Bronchial smooth muscle cell (primary cell): ENCODE results near the gene SECTM1. TPM values are rescaled to one million over a fixed set of nuclear protein-coding genes. Genes with fewer than 3 reads are reported as not detected.

Experiments used
- total RNA-seq: library from RNA; depleted of rRNA; stranded (reverse); fragments of >200 nt; gene quantifications from 2 replicates; pipeline ENCODE4 v1.2.1, GENCODE V29; 2014

Gene SECTM1
- 20.2 and 38.8 TPM in 2 replicates for total RNA-seq

GRCh38 chr17:82333279-82334171 is at the start of gene SECTM1:
SECTM1 (minus strand) TSS chr17:82333766; CDS start chr17:82327240, 6,526 bp downstream.

GRCh38 chr17:82371333-82372248 is 38.0 kb upstream of the SECTM1 start, which contains the start of gene UTS2R:
UTS2R (plus strand) TSS chr17:82371765; CDS start chr17:82374325, 2,560 bp downstream.

GRCh38 chr17:82358465-82359350 is 25.1 kb upstream of the SECTM1 start, which contains the start of gene TEX19:
TEX19 (plus strand) TSS chr17:82359247; CDS start chr17:82362151, 2,904 bp downstream.

GRCh38 chr17:82317394-82318168 is 16.0 kb downstream of the SECTM1 start, which contains the start of gene CD7:
CD7 (minus strand) TSS chr17:82317608; CDS start chr17:82317495, 113 bp downstream.

GRCh38 chr17:82273327-82274133 is 60.0 kb downstream of the SECTM1 start, which contains the start of gene CSNK1D:
CSNK1D (minus strand) TSS chr17:82273700; CDS start chr17:82273381, 319 bp downstream.

Other genes with a start within 250 kb of the SECTM1 start
- gene FASN, start 235.5 kb downstream of the SECTM1 start, total RNA-seq = 63.3 and 80.4 TPM in 2 replicates
- 11.8 and 12.5 TPM in 2 replicates for gene CCDC57, start 120.9 kb downstream of the SECTM1 start, total RNA-seq
- gene SLC16A3, start 104.7 kb downstream of the SECTM1 start, total RNA-seq = 54.5 and 74.1 TPM in 2 replicates
- 46.2 and 64.2 TPM in 2 replicates for gene CSNK1D, start 60.1 kb downstream of the SECTM1 start, total RNA-seq
- 0.43 TPM in 1 of 2 replicates, not detected in the other for gene CD7, start 16.2 kb downstream of the SECTM1 start, total RNA-seq
- gene TEX19, start 25.5 kb upstream of the SECTM1 start, total RNA-seq = under 0.01 TPM in 1 of 2 replicates, not detected in the other
- gene UTS2R, start 38.0 kb upstream of the SECTM1 start, total RNA-seq = not detected in 2 replicates
- 12.8 and 14.0 TPM in 2 replicates for gene HEXD, start 84.6 kb upstream of the SECTM1 start, total RNA-seq
- gene OGFOD3, start 84.8 kb upstream of the SECTM1 start, total RNA-seq = 22.5 and 48.0 TPM in 2 replicates
- 49.2 and 65.9 TPM in 2 replicates for gene CYBC1, start 117.0 kb upstream of the SECTM1 start, total RNA-seq
- gene NARF, start 125.0 kb upstream of the SECTM1 start, total RNA-seq = 17.7 and 38.7 TPM in 2 replicates
- 19.5 and 19.7 TPM in 2 replicates for gene FOXK2, start 186.0 kb upstream of the SECTM1 start, total RNA-seq